GM18858 (cell line): ENCODE results near the gene TMEM259.

Experiments used
- ATAC-seq: cut with Tn5 transposase; IDR thresholded peaks from one replicate; pipeline ENCODE4 v1.9.1; 2021; ENCODE audit not compliant: unreplicated experiment

The TMEM259 gene

GRCh38 chr19:964116-964520 lies 56.8 kb downstream of the TMEM259 start:
- ATAC-seq: no peak

DNA sequence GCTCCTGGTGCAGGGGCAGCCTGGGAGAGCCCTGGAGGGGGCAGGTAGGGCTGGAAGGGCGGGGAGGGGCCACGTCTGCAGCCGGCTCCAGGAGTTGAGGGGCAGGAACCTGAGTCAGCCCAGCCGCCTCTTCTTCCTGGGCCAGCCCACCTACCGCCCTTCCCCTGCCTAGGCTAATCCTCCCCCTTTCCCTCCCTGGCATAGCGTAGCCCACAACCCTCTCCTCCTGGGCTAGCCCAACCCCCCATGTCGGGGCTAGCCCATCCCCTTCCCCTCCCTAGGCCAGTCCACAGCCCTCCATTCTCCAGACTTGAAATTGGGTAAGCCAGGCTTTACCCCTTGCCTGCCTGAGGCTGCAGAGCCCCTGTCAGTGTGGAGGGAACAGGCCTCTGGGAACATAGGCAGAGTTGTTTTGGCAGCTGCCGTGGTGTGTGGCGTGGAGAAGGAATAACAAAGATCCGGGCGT lies 57.4 kb downstream of the TMEM259 start:
- no peak for ATAC-seq

DNA sequence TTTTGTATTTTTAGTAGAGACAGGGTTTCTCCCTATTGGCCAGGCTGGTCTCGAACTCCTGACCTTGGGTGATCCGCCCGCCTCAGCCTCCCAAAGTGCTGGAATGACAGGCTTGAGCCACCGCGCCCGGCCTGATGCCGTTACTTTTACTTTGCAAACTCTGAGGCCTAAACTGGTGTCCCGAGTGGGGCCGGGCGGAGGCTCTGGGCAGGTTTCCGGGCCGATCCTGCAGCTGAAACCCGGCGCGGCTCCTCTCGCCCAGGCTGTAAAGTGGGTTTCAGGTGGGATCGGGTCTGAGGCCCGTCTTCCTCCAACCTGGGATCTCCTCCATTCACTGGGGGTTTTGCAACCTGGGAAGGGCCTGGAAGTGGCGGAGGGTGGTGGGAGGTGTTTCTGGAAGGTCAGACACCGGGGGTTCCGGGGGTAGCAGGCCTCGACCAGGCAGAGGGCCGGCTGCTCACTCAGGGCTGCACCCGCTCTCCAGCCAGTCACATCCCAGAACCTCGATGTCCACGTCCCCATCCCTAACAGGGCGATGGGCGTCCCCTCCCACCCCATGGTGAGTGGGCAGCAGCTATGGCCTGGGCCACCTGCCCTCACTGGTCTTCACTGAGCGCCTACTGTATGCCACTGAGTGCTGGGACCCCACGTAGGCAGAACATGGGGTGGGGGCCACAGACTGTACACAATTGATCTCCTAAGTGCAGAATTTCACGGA lies 58.1 kb downstream of the TMEM259 start:
- no peak for ATAC-seq

DNA sequence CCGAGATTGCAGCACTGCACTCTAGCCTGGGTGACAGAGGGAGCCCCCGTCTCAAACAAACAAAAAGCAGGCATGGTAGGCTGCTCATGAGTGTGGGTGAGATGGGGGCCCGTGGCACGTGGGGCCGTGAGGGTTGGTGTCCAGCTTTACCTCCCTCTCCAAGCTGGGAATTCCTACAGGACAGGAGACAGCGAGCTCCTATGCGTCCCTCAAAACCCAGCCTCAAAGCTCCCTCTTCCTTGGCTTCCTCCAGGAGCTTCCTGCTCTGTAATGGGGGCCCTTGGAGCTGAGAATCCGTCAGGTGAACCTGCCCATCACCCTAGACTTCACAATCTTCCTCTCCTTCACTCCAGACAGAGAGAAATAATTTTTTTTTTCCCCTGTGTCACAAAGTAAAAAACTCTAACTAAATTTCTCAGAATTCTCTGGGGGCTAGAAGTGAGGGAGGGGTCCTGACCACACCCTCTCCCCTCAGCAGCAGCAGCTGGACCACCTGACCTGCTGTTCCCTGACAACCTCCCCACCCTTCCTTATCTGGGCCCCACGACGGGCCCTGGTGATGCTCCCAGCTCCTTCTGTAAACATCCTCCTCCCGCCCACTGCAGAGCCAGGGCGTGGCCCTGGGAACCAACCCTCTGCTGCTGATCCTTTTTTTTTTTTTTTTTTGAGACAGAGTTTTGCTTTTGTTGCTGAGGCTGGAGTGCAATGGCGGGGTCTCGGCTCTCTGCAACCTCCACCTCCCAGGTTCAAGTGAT lies 58.9 kb downstream of the TMEM259 start:
- no peak for ATAC-seq

DNA sequence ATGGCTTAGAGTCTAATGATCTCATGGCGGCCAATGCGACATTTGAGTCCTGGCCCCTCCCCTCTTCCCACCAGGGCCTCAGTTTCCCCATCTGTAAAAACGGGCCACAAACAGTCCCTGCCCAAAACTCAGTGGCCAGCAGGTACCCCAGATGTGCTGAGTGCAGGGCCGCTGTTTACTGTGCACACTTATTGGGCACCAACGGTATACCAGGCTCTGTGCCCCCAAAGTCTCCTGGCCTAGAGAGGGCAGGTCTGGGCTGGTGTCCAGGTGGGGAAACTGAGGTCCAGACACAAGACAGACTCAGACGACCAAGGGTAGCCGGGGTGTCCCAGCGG lies 60.4 kb downstream of the TMEM259 start:
- ATAC-seq: no peak

- no peak for ATAC-seq
These were observed 60.9 kb downstream of the TMEM259 start for GRCh38 chr19:960020-960419.
